CD14-positive monocyte (primary cell): ENCODE results near the gene MPLKIP. TPM values are rescaled to one million over a fixed set of nuclear protein-coding genes. Genes with fewer than 3 reads are reported as not detected.

ENCODE experiments used
- DNase-seq, 3 donors: peaks; one replicate each; pipeline ENCODE4 v3.0.0-alpha.2; 2011 to 2022
- H2AFZ ChIP-seq: 2 replicates; pipeline ENCODE4 v1.6.0; 2012; ENCODE audit warnings: mild to moderate bottlenecking, low read depth, low read length, inconsistent platforms; ENCODE audit not compliant: insufficient read depth, poor library complexity, severe bottlenecking
- H3K27ac ChIP-seq, 2 donors: 1 replicate in 1 of 2; 2 replicates in 1 of 2; pipeline ENCODE4 v1.5.1; 2012 to 2013; ENCODE audit warnings: low read length in 2 of 2, control low read depth in 1 of 2, inconsistent platforms in 1 of 2, low read depth in 1 of 2, mild to moderate bottlenecking in 1 of 2
- H3K27me3 ChIP-seq, 2 donors: one replicate each; pipeline versions ENCODE4 v1.6.0 to v1.6.1; 2011 to 2013; ENCODE audit warnings: low read length in 2 of 2; ENCODE audit not compliant: control insufficient read depth in 2 of 2, insufficient read depth in 2 of 2
- H3K36me3 ChIP-seq, 2 donors: replicated peaks in 1 of 2; 1 replicate in 1 of 2; 2 replicates in 1 of 2; pipeline versions ENCODE4 v1.5.1 to v1.6.1; 2012 to 2013; ENCODE audit warnings: low read length in 2 of 2, control low read depth in 1 of 2, inconsistent platforms in 1 of 2, mild to moderate bottlenecking in 1 of 2; ENCODE audit not compliant: insufficient read depth in 2 of 2, control insufficient read depth in 1 of 2
- H3K4me1 ChIP-seq, 2 donors: 1 replicate in 1 of 2; 2 replicates in 1 of 2; pipeline versions ENCODE4 v1.5.1 to v1.6.1; 2012 to 2013; ENCODE audit warnings: low read length in 2 of 2, control low read depth in 1 of 2, inconsistent platforms in 1 of 2, mild to moderate bottlenecking in 1 of 2, moderate library complexity in 1 of 2; ENCODE audit not compliant: insufficient read depth in 2 of 2, control insufficient read depth in 1 of 2
- H3K4me2 ChIP-seq: replicated peaks from 2 replicates; pipeline ENCODE3; 2012; ENCODE audit warnings: low read length, moderate library complexity, mild to moderate bottlenecking; ENCODE audit not compliant: poor library complexity, severe bottlenecking; ENCODE audit errors: extremely low read depth
- H3K4me3 ChIP-seq, 3 experiments: fragments of 200-600 bp in 1 of 3; sonication (generic) in 1 of 3; replicated peaks in 1 of 3; 1 replicate in 2 of 3; 2 replicates in 1 of 3; pipeline ENCODE4 v1.5.1; 2011 to 2013; ENCODE audit warnings: low read length in 3 of 3, mild to moderate bottlenecking in 3 of 3, control low read depth in 2 of 3, low read depth in 2 of 3, inconsistent platforms in 1 of 3, moderate library complexity in 1 of 3
- H3K79me2 ChIP-seq: 2 replicates; pipeline ENCODE4 v1.6.0; 2012; ENCODE audit warnings: mild to moderate bottlenecking, control low read depth, inconsistent platforms, low read length, moderate library complexity; ENCODE audit not compliant: insufficient read depth
- H3K9ac ChIP-seq: 2 replicates; pipeline ENCODE4 v1.6.0; 2017; ENCODE audit warnings: low read length, mild to moderate bottlenecking; ENCODE audit not compliant: insufficient read depth, poor library complexity, severe bottlenecking
- H3K9me3 ChIP-seq, 2 donors: replicated peaks in 1 of 2; 1 replicate in 1 of 2; 2 replicates in 1 of 2; pipeline versions ENCODE4 v1.5.1 to v1.6.1; 2012 to 2013; ENCODE audit warnings: low read length in 2 of 2, control low read depth in 1 of 2; ENCODE audit not compliant: control insufficient read depth in 1 of 2, insufficient read depth in 1 of 2
- H4K20me1 ChIP-seq: 2 replicates; pipeline ENCODE4 v1.6.0; 2012; ENCODE audit warnings: mild to moderate bottlenecking, low read length, control low read depth, moderate library complexity; ENCODE audit not compliant: insufficient read depth
- H3K27ac Mint-ChIP-seq, 7 donors: one replicate each; pipeline ENCODE4 v1.8.0; 2020; ENCODE audit warnings: mild to moderate bottlenecking in 7 of 7, mixed read lengths in 7 of 7, moderate library complexity in 6 of 7, inconsistent platforms in 2 of 7
- H3K27me3 Mint-ChIP-seq, 3 donors: one replicate each; pipeline ENCODE4 v1.8.0; 2021 to 2022; ENCODE audit warnings: low read depth in 3 of 3, mild to moderate bottlenecking in 3 of 3, mixed read lengths in 3 of 3, moderate library complexity in 3 of 3, inconsistent platforms in 1 of 3
- H3K36me3 Mint-ChIP-seq, 2 donors: one replicate each; pipeline ENCODE4 v1.8.0; 2020; ENCODE audit warnings: mixed read lengths in 2 of 2, inconsistent platforms in 1 of 2, mild to moderate bottlenecking in 1 of 2
- H3K4me1 Mint-ChIP-seq: one replicate; pipeline ENCODE4 v1.8.0; 2020; ENCODE audit warnings: mild to moderate bottlenecking, mixed read lengths
- H3K4me3 Mint-ChIP-seq, 2 donors: one replicate each; pipeline ENCODE4 v1.8.0; 2020; ENCODE audit warnings: mild to moderate bottlenecking in 2 of 2, mixed read lengths in 2 of 2, moderate library complexity in 1 of 2
- H3K9me3 Mint-ChIP-seq, 7 donors: one replicate each; pipeline ENCODE4 v1.8.0; 2020 to 2022; ENCODE audit warnings: mixed read lengths in 7 of 7, mild to moderate bottlenecking in 6 of 7, moderate library complexity in 6 of 7, inconsistent platforms in 2 of 7
- WGBS: methylation state at CpG from one replicate; pipeline ENCODE4 v1.1.5; 2013; ENCODE audit warnings: missing lambda C conversion rate; ENCODE audit not compliant: insufficient coverage; 5-methylcytosine and 5-hydroxymethylcytosine counted together
- intact Hi-C, 2 donors: fragments of 100-400 bp; cut with micrococcal nuclease; formaldehyde crosslinking; loops; one replicate each; pipeline versions ENCODE4 v1.15.0 to v1.15.1; 2023
- polyA plus RNA-seq, 3 donors: library from polyadenylated mRNA; depleted of rRNA in 1 of 3; unstranded in 2 of 3; stranded (reverse) in 1 of 3; fragments of 300-500 nt in 2 of 3; fragments of >200 nt in 1 of 3; fragmentation: Illumina TruSeq in 2 of 3; gene quantifications; 1 replicate in 2 of 3; 2 replicates in 1 of 3; pipeline ENCODE4 v1.2.3, GENCODE V29; 2012 to 2021
- TF ChIP-seq, protein P1 (sequence below): fragments of 200-600 bp; IDR thresholded peaks from one replicate; pipeline ENCODE4 v1.8.0; 2022; ENCODE audit warnings: antibody characterized with exemption, mild to moderate bottlenecking

The MPLKIP gene
- polyA plus RNA-seq, 3 donors = 17.4 to 71.8 (median 64.0) TPM

DNA sequence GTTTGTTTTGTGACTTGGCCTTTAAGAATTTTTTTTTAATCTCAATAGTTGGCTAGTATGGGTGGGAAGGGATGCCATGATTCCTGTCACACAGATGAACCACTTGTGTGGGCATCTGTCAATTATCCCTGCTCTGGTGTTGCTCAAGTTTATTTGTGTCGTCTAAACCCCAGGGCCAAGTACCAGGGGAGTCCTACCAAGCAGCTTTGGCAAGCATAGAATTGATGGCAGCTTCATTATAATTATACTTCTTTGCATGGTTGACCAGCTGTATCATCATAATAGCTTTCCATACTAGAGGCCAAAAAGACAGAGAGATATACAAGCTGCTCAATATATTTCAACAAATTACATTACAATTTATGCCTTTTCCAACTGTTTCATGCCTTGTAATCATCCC, 30.8 kb upstream of the MPLKIP start:
- H3K9me3 Mint-ChIP-seq = peaks cover 1 to 7% (median 2%) of the 10 kb centered on the region in 7 donors
- no peak overlapping the region for H2AFZ ChIP-seq
- no peak overlapping the region for H3K9ac ChIP-seq
- H3K36me3 Mint-ChIP-seq = no peaks in the 10 kb centered on the region
- no peaks in the 10 kb centered on the region for H3K36me3 ChIP-seq
- H3K79me2 ChIP-seq = no peaks in the 10 kb centered on the region
- no peaks in the 10 kb centered on the region for H3K9me3 ChIP-seq
- H4K20me1 ChIP-seq = no peaks in the 10 kb centered on the region
- H3K4me3 ChIP-seq = no peak overlapping the region
- H3K4me1 Mint-ChIP-seq = no peaks in the 10 kb centered on the region
- no peak overlapping the region for H3K27ac Mint-ChIP-seq
- H3K4me3 Mint-ChIP-seq = no peak overlapping the region
- intact Hi-C loops = no loop called here
- DNase-seq = no peak
- peaks cover 0 to 3% (median 2%) of the 10 kb centered on the region in 3 donors for H3K27me3 Mint-ChIP-seq
- H3K27ac ChIP-seq = no peak overlapping the region
- no peak overlapping the region for H3K4me2 ChIP-seq
- H3K4me1 ChIP-seq = no peaks in the 10 kb centered on the region
- H3K27me3 ChIP-seq = no peaks in the 10 kb centered on the region
- WGBS = no CpG with 5 or more reads among the region's 1 CpG
- TF ChIP-seq, protein P1, sequence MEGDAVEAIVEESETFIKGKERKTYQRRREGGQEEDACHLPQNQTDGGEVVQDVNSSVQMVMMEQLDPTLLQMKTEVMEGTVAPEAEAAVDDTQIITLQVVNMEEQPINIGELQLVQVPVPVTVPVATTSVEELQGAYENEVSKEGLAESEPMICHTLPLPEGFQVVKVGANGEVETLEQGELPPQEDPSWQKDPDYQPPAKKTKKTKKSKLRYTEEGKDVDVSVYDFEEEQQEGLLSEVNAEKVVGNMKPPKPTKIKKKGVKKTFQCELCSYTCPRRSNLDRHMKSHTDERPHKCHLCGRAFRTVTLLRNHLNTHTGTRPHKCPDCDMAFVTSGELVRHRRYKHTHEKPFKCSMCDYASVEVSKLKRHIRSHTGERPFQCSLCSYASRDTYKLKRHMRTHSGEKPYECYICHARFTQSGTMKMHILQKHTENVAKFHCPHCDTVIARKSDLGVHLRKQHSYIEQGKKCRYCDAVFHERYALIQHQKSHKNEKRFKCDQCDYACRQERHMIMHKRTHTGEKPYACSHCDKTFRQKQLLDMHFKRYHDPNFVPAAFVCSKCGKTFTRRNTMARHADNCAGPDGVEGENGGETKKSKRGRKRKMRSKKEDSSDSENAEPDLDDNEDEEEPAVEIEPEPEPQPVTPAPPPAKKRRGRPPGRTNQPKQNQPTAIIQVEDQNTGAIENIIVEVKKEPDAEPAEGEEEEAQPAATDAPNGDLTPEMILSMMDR = no peak

DNA sequence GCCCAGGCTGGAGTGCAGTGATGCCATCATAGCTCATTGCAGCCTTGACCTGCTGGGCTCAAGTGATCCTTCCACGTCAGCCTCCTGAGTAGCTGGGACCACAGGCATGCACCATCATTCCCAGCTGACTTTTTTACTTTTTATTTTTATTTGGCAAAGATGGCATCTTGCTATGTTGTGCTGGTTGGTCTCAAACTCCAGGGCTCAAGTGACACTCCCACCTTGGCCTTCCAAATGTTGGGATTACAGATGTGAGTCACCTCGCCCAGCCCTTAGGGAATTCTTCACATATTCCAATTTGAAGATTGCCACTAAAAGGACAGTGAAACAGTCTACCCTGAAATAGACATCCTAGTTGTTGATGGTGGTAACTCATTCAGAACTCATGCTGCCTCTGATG, 28.1 kb upstream of the MPLKIP start:
- Mint-ChIP-seq H3K36me3 (no peaks in the 10 kb centered on the region), H3K4me3 (no peak overlapping the region), H3K27ac (no peak overlapping the region), H3K4me1 (no peaks in the 10 kb centered on the region), H3K27me3 (peaks cover 2 to 4% (median 3%) of the 10 kb centered on the region in 3 donors), H3K9me3 (peaks cover under 1 to 5% (median 1%) of the 10 kb centered on the region in 7 donors)
- intact Hi-C loops = no loop called here
- Histone ChIP-seq H3K4me3 (no peak overlapping the region), H3K9ac (no peak overlapping the region), H3K36me3 (no peaks in the 10 kb centered on the region), H3K4me1 (no peaks in the 10 kb centered on the region), H3K9me3 (no peaks in the 10 kb centered on the region), H3K79me2 (no peaks in the 10 kb centered on the region), H4K20me1 (no peaks in the 10 kb centered on the region), H3K4me2 (no peak overlapping the region), H3K27ac (no peak overlapping the region), H2AFZ (no peak overlapping the region), H3K27me3 (no peaks in the 10 kb centered on the region)
- TF ChIP-seq, protein P1 = no peak
- 80% methylated on average over 1 of the region's 2 CpGs for WGBS
- DNase-seq = no peak
